Tibial nerve (tissue), 4 donors: ENCODE results near the gene OTP. TPM values are rescaled to one million over a fixed set of nuclear protein-coding genes. Genes with fewer than 3 reads are reported as not detected.

Experiments used
- DNase-seq, 2 donors: peaks; one replicate each; pipeline ENCODE4 v3.0.0-alpha.2; 2019; ENCODE audit warnings: low spot score in 2 of 2
- H3K27ac ChIP-seq, 4 donors: fragments of 200-600 bp; sonication (generic) in 3 of 4; one replicate each; pipeline ENCODE4 v1.5.1; 2017 to 2019; ENCODE audit warnings: mild to moderate bottlenecking in 1 of 4
- H3K27me3 ChIP-seq, 2 donors: fragments of 200-600 bp; sonication (generic) in 1 of 2; one replicate each; pipeline versions ENCODE4 v1.5.1 to v1.6.0; 2017 to 2019
- H3K36me3 ChIP-seq, 3 donors: fragments of 200-600 bp; sonication (generic); one replicate each; pipeline ENCODE4 v1.5.1; 2018 to 2019
- H3K4me1 ChIP-seq, 4 donors: fragments of 200-600 bp; sonication (generic) in 3 of 4; one replicate each; pipeline ENCODE4 v1.5.1; 2017 to 2019
- H3K4me3 ChIP-seq, 4 donors: fragments of 200-600 bp; sonication (generic) in 3 of 4; one replicate each; pipeline ENCODE4 v1.5.1; 2017 to 2019; ENCODE audit warnings: mild to moderate bottlenecking in 1 of 4, moderate library complexity in 1 of 4
- H3K9me3 ChIP-seq, 4 donors: fragments of 200-600 bp; sonication (generic) in 3 of 4; one replicate each; pipeline ENCODE4 v1.5.1; 2017 to 2019
- EP300 ChIP-seq, 2 donors: sonication (generic); formaldehyde crosslinking; IDR thresholded peaks; one replicate each; pipeline ENCODE4 v1.6.1; 2017; ENCODE audit warnings: antibody characterized with exemption in 2 of 2, mild to moderate bottlenecking in 1 of 2
- POLR2A ChIP-seq, 2 donors: fragments of 450-650 bp; IDR thresholded peaks; one replicate each; pipeline ENCODE4 v1.6.1; 2017; ENCODE audit warnings: antibody characterized with exemption in 2 of 2, mild to moderate bottlenecking in 2 of 2, moderate library complexity in 2 of 2
- WGBS, 2 donors: methylation state at CpG; one replicate each; pipeline ENCODE4 v1.1.5; 2018; 5-methylcytosine and 5-hydroxymethylcytosine counted together
- total RNA-seq, 4 donors: library from RNA; depleted of rRNA; stranded (reverse); fragments of >200 nt; gene quantifications; one replicate each; pipeline ENCODE4 v1.1.0, GENCODE V29; 2016
- TF ChIP-seq, protein P1 (sequence below), 5 experiments: fragments of 200-600 bp in 3 of 5; fragments of 450-650 bp in 2 of 5; sonication (generic) in 3 of 5; IDR thresholded peaks; one replicate each; pipeline ENCODE4 v1.5.1; 2016 to 2019; ENCODE audit warnings: antibody characterized with exemption in 5 of 5, mild to moderate bottlenecking in 3 of 5, moderate library complexity in 2 of 5

OTP gene
- total RNA-seq, 4 donors from 2014 or later, result not detected

DNA sequence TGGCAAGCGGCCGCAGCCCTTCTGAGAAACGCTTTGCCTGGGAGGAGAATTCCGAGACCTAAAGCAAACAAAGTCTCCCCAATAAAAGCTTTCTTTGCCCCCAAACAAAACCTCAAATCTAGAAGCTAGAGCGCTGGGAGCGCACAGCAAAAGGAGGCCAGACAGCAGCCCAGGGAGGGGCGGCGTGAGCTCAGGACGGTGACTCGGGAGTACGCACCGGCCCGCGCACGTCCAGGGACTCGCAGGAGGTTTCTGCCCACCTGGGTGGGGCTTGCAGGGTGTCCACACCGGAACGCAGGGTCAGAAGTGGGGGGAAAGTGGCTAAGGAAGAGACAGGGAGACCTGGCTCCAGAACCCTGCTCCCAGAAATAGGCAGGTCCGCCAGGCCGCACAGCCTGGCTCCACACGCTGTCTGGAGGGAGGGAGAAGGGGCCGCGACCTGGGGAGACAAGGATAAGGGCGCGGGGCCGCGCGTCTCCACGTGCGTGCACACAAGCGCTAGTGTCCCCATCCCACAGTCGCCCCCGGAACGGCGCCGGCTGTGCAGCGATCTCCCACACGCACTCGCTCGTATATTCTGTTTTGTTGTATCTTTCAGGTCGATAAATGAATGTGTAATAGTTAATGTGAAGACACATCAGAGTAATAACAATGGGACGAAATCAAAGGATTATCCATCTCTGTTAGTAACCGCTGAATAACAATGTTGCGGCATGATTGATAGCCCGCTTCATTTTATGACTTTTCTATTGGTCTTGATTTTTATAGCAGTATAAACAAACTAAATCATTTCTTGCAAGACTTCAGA, 2.3 kb upstream of the OTP start:
- no peak for DNase-seq
- peaks cover 11 to 97% of the 10 kb centered on the region in 2 donors for H3K27me3 ChIP-seq
- H3K36me3 ChIP-seq, result no peaks in the 10 kb centered on the region
- no peak overlapping the region for H3K27ac ChIP-seq
- H3K9me3 ChIP-seq, result no peaks in the 10 kb centered on the region
- H3K4me1 ChIP-seq, result peaks cover 0 to 76% (median 25%) of the 10 kb centered on the region in 4 donors
- 10 to 11% methylated on average over 38 to 45 of the region's 45 CpGs for WGBS, 2 donors
- no peak overlapping the region for H3K4me3 ChIP-seq
- TF ChIP-seq EP300 (IDR thresholded peaks at IDR 0.05), result no peak
- TF ChIP-seq, protein P1, sequence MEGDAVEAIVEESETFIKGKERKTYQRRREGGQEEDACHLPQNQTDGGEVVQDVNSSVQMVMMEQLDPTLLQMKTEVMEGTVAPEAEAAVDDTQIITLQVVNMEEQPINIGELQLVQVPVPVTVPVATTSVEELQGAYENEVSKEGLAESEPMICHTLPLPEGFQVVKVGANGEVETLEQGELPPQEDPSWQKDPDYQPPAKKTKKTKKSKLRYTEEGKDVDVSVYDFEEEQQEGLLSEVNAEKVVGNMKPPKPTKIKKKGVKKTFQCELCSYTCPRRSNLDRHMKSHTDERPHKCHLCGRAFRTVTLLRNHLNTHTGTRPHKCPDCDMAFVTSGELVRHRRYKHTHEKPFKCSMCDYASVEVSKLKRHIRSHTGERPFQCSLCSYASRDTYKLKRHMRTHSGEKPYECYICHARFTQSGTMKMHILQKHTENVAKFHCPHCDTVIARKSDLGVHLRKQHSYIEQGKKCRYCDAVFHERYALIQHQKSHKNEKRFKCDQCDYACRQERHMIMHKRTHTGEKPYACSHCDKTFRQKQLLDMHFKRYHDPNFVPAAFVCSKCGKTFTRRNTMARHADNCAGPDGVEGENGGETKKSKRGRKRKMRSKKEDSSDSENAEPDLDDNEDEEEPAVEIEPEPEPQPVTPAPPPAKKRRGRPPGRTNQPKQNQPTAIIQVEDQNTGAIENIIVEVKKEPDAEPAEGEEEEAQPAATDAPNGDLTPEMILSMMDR (IDR thresholded peaks at IDR 0.05), result no peak

DNA sequence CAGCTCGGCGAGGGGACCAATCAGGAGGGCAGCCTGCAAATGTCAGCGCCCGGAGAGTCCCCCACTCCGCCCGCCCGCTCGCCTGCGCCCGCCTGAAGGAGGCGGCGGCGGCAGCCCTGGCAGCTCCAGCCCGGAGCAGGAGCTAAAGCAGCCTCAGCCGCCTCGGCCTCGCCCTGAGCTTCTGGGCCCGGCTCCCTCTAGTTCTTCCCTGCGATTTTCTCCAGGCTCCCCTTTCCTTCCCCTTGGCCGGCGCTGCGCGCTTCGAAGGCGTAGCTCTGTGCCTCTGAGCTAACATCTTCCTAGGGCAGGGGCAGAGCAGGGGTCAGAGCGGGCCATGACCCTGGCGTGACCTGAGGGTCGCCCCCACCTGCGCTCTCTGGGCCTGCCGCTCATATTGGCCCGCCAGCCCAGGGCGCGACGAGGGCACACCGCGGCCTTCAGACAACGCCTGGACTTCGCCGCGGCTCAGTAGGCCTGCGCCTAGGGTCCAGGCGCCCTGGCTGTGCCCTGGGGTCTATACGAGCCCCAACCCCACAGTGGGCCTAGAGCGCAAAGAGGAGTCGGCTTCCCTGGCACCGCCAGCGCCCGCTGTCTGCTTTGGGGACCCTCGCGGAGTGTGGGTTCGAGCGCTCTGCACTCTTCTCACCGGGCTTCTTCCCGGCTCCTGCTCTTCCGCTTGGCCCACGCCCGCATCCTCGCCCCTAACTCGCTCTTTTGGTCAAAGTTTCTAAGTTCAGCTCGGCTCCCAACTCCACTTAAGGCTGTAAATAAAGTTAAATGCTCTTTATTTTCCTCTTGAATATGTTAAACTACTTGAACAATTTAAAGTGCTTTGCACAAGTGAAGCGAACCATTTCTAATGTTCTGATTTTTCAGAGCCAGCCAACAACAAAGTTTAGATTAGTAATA, 504 bp upstream of the OTP start:
- Histone ChIP-seq H3K27ac (no peak overlapping the region), H3K4me3 (no peak overlapping the region), H3K4me1 (peaks cover 0 to 59% (median 18%) of the 10 kb centered on the region in 4 donors), H3K27me3 (peaks cover 5 to 100% of the 10 kb centered on the region in 2 donors), H3K9me3 (no peaks in the 10 kb centered on the region), H3K36me3 (no peaks in the 10 kb centered on the region)
- TF ChIP-seq, protein P1 (IDR thresholded peaks at IDR 0.05), result no peak
- no peak for TF ChIP-seq POLR2A (IDR thresholded peaks at IDR 0.05)
- TF ChIP-seq EP300 (IDR thresholded peaks at IDR 0.05), result no peak
- 20 to 22% methylated on average over 50 to 56 of the region's 61 CpGs for WGBS, 2 donors
- no peak for DNase-seq

DNA sequence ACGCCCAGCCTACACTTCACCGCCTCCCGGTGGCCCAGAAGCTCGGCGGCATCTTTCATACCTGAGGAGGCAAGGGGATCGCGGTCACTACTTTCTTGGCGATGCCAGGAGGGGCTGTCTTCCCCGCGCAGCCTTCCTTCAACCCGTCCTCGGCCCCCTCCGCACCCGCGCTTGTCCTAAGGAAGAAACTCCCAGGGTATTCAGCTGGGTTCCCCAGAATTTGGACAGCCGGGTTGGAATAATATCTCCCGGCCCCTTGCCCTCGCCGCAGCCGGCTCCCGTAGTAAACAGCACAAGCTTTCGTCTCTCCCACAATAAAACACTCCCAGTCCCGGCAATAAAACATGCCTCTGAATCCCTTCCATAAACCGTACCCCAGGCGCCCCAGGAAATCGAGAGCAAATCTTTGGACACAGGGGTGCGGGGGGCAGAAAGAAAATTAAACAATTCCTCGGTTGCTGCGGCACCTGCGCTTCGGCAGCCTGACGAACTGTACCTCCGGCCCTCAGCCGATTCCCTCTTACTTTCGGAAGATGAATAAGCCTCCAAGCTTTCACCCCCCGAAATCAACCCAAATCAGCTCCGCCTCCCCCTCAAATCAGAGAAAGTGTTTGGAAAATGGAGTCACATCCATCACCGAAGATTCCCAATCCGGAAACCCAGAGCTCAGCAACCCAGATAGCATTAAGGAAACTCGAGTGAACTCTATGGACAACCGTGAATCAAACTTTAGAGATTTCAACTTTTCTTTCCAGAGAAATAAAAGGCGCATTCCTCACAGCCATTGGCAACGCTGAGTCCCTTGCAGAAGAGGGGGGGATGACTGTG, 1.1 kb downstream of the OTP start:
- Histone ChIP-seq H3K4me3 (no peak overlapping the region), H3K9me3 (no peaks in the 10 kb centered on the region), H3K27me3 (peaks cover 6 to 100% of the 10 kb centered on the region in 2 donors), H3K27ac (no peak overlapping the region), H3K36me3 (no peaks in the 10 kb centered on the region), H3K4me1 (peaks cover 0 to 52% (median 10%) of the 10 kb centered on the region in 4 donors)
- WGBS, 2 donors, result 4 to 7% methylated on average over 36 to 38 of the region's 43 CpGs
- TF ChIP-seq EP300 (IDR thresholded peaks at IDR 0.05) (no peak), POLR2A (IDR thresholded peaks at IDR 0.05) (no peak)
- TF ChIP-seq, protein P1 (IDR thresholded peaks at IDR 0.05), result no peak
- no peak for DNase-seq

DNA sequence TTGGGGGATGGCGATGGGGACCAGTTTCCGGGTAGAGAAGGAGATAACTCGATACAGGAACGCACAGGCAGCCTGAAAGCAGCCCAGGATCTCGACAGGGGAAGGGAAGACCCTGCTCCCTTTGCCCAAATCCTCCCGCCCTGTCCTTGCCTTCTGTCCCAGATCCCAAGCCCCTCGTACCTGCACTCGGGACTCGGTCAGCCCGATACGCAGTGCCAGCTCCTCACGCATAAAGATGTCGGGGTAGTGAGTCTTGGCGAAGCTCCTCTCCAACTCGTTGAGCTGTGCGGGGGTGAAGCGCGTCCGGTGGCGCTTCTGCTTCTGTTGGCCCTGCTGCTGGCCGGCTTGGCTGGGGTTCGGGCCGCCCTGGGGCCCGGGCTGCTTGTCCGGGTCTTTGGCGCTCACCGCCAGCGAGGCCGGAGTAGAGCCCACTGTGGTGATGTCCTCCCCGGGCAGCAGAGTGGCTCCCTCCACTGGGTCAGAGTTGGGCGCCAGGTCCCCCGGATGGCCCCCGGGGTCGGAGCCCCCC, 1.8 kb downstream of the OTP start:
- no peak for TF ChIP-seq EP300 (IDR thresholded peaks at IDR 0.05)
- TF ChIP-seq, protein P1 (IDR thresholded peaks at IDR 0.05), result no peak
- Histone ChIP-seq H3K4me1 (peaks cover 0 to 52% (median 10%) of the 10 kb centered on the region in 4 donors), H3K36me3 (no peaks in the 10 kb centered on the region), H3K9me3 (no peaks in the 10 kb centered on the region), H3K27me3 (peaks cover 6 to 100% of the 10 kb centered on the region in 2 donors), H3K27ac (no peak overlapping the region), H3K4me3 (no peak overlapping the region)
- WGBS, 2 donors, result 2 to 6% methylated on average over 9 to 26 of the region's 34 CpGs
- DNase-seq, result no peak
